Fibroblast of skin of left biceps (primary cell): Measurements from ENCODE around the gene C14orf180.

Experiments
- DNase-seq, 2 experiments: peaks; one replicate each; pipeline ENCODE4 v3.0.0-alpha.2; 2013; ENCODE audit warnings: low read depth in 2 of 2

The C14orf180 gene

GRCh38 chr14:104579507-104579906 is at the start of gene C14orf180:
Gene C14orf180, plus strand, starts transcription at chr14:104579764. Its CDS starts 6,667 bp downstream, at chr14:104586431.
- DNase-seq: no peak

DNA sequence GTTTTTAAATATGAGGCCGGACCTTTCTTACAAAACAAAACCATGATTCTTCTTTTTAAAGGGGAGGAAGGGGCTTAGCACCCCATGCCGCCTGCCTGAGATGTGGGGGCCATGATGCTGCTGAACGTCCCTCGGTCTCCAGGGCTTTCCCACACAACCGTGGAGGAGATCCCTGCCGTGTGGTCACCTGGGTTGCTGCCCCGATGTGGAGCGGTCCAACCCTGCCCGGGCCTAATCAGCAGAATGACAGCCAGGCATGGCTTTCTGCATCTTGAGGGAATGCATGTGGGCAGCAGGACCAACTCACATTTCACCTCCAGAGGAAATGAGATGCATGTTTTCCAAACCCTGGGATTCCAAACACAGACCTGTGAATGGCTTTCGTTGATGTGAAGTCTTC is 48.9 kb upstream of the C14orf180 start:
- DNase-seq: no peak

- DNase-seq: no peak
These were observed 48.0 kb upstream of the C14orf180 start for GRCh38 chr14:104531421-104532190.

DNA sequence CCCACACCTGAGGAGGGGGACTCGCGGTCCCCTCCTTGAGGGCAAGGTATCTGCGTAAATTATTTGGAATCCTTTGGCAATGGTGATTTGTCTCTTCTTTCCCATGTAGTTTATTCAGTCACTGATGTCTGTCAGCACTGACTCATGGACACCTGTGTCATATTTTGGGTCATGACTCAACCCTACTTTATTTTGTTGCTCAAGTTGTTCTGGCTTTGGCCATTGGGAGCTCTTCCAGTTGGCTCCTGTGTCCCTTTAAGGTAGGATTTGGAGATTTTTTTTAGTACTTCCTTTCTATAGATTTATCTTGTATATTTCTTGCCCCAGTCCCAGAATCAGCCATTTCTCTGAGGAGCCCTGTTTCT is 47.4 kb upstream of the C14orf180 start:
- no peak for DNase-seq

- no peak for DNase-seq
These were observed 45.5 kb upstream of the C14orf180 start for GRCh38 chr14:104534036-104534435.

DNA sequence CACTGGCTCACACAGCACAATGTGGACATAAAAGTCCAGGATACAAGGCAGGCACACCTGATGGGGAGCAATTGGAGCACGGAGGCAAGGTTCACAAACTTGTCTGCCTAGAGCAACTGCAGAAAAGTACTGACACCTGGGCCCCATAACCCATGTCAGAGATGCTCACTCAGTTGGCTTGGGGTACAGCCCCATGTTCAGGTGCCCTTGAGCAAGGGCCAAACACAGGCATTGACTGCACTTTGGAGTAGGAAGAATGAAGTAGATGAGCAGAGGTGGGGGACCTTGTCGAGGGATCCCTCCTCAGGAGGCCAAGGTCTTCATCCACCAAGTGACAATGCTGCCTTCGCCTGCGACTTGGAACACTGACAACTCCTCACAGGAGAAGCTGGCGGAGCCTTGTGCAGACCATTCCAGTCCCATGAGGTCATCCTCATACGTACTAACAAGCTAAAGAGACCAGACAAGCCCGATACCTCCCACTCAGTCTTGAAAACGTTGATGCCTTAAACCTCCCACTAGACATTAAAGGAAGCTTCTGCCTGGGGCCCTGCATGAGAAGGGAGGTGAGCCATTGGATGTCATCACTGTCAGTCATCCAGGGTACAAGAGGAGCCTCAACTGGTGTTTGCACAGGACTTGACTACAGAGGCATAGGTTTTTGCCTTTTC is 42.5 kb upstream of the C14orf180 start:
- peak in 1 of 2 experiments; percentile 1 for DNase-seq

- DNase-seq: no peak
These were observed 42.0 kb upstream of the C14orf180 start for GRCh38 chr14:104537613-104537988.

- no peak for DNase-seq
These were observed 37.6 kb upstream of the C14orf180 start for GRCh38 chr14:104541905-104542465.

- DNase-seq: no peak
These were observed 36.4 kb upstream of the C14orf180 start for GRCh38 chr14:104542871-104543830.

- no peak for DNase-seq
These were observed 35.1 kb upstream of the C14orf180 start for GRCh38 chr14:104544362-104544961.

DNA sequence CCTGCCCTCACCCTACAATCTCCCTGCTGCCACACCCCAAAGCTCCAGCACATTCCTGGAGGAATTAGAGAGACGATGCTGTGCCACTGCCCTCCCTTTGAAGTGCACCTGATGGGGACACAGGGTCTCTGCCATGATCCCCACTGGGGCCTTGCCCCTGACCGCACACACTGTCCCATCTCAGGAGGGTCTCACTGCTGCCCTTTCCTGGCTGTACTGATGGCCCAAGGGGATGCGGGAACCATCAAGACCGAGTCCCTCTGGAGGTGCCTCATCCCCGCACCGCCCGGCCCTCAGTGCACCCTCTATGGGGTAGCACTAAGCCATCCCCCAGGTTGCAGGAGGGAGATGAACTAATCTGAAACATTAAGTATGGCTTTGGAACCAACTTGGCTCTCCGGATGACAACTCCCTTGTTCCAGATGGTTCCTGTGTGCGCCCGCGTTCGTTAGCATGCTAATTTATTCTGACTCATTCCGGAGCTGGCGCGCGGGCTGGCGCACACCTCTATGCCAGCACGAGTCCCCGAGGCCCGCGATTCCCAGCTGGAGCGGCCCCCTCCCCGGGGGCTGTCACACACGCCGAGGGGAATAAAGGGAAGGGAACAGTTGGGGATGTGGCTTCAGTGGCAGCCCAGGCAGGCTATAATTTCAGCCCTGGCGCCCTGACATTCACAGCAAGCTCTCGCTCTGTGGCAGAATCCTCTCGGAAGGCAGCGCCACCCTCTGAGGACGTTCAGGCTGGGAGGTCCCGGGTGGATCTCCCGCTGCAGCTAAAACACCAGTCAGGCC is 34.2 kb upstream of the C14orf180 start:
- DNase-seq: no peak

- no peak for DNase-seq
These were observed 33.5 kb upstream of the C14orf180 start for GRCh38 chr14:104545942-104546501.

GRCh38 chr14:104546591-104547309 is 32.8 kb upstream of the C14orf180 start:
- DNase-seq: no peak

DNA sequence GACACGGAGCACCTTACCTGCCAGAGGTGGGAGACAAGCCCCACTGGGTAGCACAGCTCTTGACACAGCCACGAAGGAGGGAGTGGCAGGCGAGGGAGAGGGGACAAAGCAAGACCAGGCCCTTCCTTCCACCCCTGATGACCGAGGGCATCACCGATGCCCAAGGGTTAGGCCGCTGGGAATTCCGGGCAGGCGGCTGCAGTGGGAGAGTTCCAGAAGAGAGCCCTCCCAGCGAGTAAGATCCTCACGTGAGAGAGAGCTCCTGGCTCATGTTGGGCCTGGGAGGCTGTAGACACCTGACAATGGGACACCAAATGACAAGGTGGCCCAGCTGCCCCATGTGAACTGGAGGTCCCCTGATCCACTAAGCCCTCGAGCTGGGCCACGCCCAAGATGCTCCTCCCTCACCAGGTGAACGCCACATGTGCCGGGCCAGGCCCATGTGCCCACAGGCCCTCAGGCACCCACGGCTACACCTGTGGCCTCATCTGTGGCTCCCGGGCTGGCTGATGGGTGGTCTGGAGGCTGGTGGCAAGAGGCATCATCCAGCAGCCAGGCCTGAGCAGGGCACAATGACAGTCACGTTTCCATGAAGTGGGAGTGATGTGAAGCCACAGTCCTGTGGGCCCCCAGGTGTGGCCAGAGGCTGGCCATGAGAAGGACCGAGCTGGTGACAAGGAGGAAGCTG is 32.1 kb upstream of the C14orf180 start:
- DNase-seq: no peak

GRCh38 chr14:104547998-104548700 is 31.4 kb upstream of the C14orf180 start:
- DNase-seq: no peak

GRCh38 chr14:104548802-104549535 is 30.6 kb upstream of the C14orf180 start:
- no peak for DNase-seq

DNA sequence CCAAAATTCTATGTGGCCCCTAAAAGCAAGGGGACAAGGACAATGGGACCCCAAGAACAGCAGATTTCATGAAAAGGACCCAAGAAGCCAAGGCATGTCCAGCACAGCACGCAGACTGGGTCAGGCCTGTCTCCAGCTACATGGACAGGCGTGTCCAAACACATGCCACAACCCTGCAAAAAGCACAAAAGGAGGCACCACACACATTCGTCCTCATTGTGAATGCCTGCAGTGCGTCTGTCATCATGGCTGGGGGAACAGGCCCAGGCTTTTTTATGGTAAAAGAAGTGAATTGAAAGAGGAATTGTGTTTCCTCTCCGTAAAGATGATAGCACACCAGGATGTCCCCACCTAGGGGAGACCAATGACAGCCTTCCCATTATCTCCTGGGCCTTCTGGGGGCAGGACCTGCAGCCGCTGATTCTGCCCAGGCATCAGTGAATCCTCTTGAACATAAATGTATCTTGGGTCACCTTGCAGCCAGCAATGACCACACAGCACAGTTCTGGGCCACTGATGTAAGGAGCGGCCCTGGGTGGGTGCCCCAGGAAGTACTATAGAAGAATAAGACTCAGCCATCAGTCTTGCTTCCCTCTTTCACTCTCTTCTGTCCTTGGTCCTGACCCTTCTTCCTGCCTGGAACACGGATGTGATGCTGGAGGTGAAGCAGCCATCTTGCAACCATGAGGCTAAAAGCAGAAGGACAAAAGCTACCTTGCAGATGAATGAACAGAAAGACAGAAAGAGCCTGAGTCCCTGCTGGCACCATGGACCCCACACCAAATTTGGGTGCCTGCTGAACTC is 29.8 kb upstream of the C14orf180 start:
- no peak for DNase-seq
